PC-3 (cell line): ENCODE data around the gene SLC25A21.

ENCODE experiments used
- CTCF ChIP-seq: fragments of 300-600 bp; sonication (generic); conservative IDR thresholded peaks from 2 replicates; pipeline ENCODE4 v1.5.1; 2017; ENCODE audit warnings: antibody characterized with exemption, low read depth, mild to moderate bottlenecking, low read length
- EZH2phosphoT487 ChIP-seq: fragments of 300-600 bp; sonication (generic); IDR thresholded peaks from 2 replicates; pipeline ENCODE4 v1.6.1; 2018; ENCODE audit warnings: mild to moderate bottlenecking, antibody characterized with exemption, low read length, borderline replicate concordance

DNA sequence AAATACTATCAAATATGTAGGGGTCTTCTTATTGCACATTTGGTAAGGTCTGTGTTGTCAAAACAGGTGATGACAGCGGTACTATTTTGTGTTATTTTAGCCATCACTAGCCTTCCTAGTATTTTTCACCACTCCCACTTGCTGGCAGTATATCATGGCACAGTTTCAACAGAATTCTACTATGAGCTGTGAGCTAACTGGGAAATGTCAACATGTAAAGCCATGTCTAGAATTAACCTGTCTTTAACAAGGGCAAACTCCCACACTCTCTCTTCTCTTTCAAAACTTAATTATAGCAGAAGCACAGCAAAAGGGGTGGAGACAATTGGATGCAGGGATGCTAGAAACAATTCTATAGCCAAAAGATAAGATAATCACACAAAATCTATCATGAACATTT, 257.3 kb downstream of the SLC25A21 start:
- no peak for TF ChIP-seq CTCF
- no peak for TF ChIP-seq EZH2phosphoT487
